SK-N-SH (cell line): ENCODE data around the gene USF3.

Experiments
- RFX5 ChIP-seq: IDR thresholded peaks from 2 replicates; pipeline ENCODE4 v1.6.1; 2012; ENCODE audit warnings: mild to moderate bottlenecking, improper control_type of control experiment, low read length
- YY1 ChIP-seq: IDR thresholded peaks from 2 replicates; pipeline ENCODE4 v1.4.0; 2012; ENCODE audit warnings: low read depth, mild to moderate bottlenecking

DNA sequence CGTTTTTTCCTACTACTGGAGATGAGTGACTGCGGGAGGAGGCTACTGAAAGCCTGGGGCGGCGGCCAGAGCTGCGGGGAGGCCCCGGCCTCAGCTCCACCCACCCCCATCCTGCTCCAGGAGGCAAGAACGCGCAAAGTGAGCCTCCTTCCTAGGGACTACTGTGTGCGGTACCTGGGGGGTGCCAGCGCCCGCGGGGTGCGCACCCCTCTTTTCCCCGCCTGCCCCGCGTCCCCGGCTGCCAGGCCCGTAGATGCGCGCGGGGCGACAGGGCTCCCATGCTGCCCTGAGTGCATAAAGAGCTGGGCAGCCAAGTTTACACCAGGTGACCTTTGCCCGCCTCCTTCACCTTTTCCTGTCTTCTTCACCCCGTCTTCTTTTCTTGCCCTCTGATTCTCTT is 2.5 kb upstream of the USF3 start:
- TF ChIP-seq YY1 (no peak), RFX5 (no peak)
